Prostate gland (tissue), 2 donors: ENCODE results near the gene SCN1A. TPM values are rescaled to one million over a fixed set of nuclear protein-coding genes. Genes with fewer than 3 reads are reported as not detected.
"Not testable (repeated sequence)": the region's sequence is repeated elsewhere in the genome, so short reads cannot be mapped to it uniquely, and the experiment has no call there.

Experiments
- DNase-seq: peaks from one replicate; pipeline ENCODE4 v3.0.0-alpha.2; 2019; ENCODE audit warnings: low spot score
- H3K27ac ChIP-seq, 2 donors: fragments of 200-600 bp; sonication (generic); 2 replicates each; pipeline ENCODE4 v1.5.1; 2017 to 2019
- H3K27me3 ChIP-seq: fragments of 200-600 bp; sonication (generic); replicated peaks from 2 replicates; pipeline ENCODE4 v1.5.1; 2019; ENCODE audit not compliant: insufficient read depth
- H3K36me3 ChIP-seq, 2 donors: fragments of 200-600 bp; sonication (generic); 1 replicate in 1 of 2; 2 replicates in 1 of 2; pipeline versions ENCODE4 v1.5.1 to v1.8.1; 2017 to 2019
- H3K4me1 ChIP-seq: fragments of 200-600 bp; sonication (generic); replicated peaks from 2 replicates; pipeline ENCODE4 v1.5.1; 2019
- H3K4me3 ChIP-seq, 2 donors: fragments of 200-600 bp; sonication (generic); 2 replicates each; pipeline ENCODE4 v1.5.1; 2017 to 2019
- H3K9me3 ChIP-seq: fragments of 200-600 bp; sonication (generic); 2 replicates; pipeline ENCODE4 v1.5.1; 2017
- POLR2A ChIP-seq: fragments of 450-650 bp; IDR thresholded peaks from one replicate; pipeline ENCODE4 v1.6.1; 2016; ENCODE audit warnings: antibody characterized with exemption, mild to moderate bottlenecking
- POLR2AphosphoS5 ChIP-seq: sonication (generic); formaldehyde crosslinking; IDR thresholded peaks from one replicate; pipeline ENCODE4 v1.6.1; 2017; ENCODE audit warnings: antibody characterized with exemption
- WGBS: methylation state at CpG from one replicate; pipeline ENCODE4 v1.1.5; 2018; 5-methylcytosine and 5-hydroxymethylcytosine counted together
- intact Hi-C: fragments of 100-400 bp; cut with DNase I; formaldehyde crosslinking; loops from one replicate; pipeline ENCODE4 v1.14.2; 2022
- total RNA-seq, 2 donors: library from RNA; depleted of rRNA; stranded (reverse); fragments of >200 nt; gene quantifications; one replicate each; pipeline ENCODE4 v1.1.0, GENCODE V29; 2016
- TF ChIP-seq, protein P1 (sequence below), 4 experiments: fragments of 200-600 bp in 2 of 4; fragments of 450-650 bp in 2 of 4; sonication (generic) in 2 of 4; IDR thresholded peaks; 1 replicate in 3 of 4; 2 replicates in 1 of 4; pipeline ENCODE4 v1.5.1; 2016 to 2019; ENCODE audit warnings: antibody characterized with exemption in 4 of 4, mild to moderate bottlenecking in 2 of 4, moderate library complexity in 2 of 4

The SCN1A gene
- total RNA-seq, 2 donors from 2014 or later: 0.23 TPM; not detected in 1

DNA sequence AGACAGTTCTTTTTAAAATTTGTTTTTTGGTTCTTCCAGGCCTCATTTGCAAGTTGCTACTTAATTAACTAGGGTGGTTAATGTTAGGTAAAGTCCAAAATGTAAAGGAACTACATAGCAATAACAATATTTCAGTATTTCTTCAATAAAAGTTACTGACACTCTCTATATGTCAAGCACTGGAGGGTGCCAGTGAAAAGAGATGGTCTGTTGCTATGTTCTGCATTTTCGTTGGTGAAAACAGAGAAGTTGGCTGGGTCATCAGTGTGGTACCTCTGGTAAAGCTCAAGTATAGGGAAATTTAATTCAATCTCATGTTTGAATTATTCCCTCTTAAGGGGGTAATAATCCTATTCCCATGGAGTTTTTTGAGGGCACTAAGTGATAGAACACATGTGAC lies 16.3 kb upstream of the SCN1A start:
- Histone ChIP-seq H3K27me3 (no peaks in the 10 kb centered on the region), H3K9me3 (no peaks in the 10 kb centered on the region), H3K27ac (no peak overlapping the region), H3K4me1 (no peaks in the 10 kb centered on the region), H3K36me3 (no peaks in the 10 kb centered on the region), H3K4me3 (no peak overlapping the region)
- 80% methylated on average over 1 of the region's 1 CpG for WGBS
- intact Hi-C loops: no loop called here
- TF ChIP-seq POLR2AphosphoS5 (no peak), POLR2A (no peak)
- TF ChIP-seq, protein P1, sequence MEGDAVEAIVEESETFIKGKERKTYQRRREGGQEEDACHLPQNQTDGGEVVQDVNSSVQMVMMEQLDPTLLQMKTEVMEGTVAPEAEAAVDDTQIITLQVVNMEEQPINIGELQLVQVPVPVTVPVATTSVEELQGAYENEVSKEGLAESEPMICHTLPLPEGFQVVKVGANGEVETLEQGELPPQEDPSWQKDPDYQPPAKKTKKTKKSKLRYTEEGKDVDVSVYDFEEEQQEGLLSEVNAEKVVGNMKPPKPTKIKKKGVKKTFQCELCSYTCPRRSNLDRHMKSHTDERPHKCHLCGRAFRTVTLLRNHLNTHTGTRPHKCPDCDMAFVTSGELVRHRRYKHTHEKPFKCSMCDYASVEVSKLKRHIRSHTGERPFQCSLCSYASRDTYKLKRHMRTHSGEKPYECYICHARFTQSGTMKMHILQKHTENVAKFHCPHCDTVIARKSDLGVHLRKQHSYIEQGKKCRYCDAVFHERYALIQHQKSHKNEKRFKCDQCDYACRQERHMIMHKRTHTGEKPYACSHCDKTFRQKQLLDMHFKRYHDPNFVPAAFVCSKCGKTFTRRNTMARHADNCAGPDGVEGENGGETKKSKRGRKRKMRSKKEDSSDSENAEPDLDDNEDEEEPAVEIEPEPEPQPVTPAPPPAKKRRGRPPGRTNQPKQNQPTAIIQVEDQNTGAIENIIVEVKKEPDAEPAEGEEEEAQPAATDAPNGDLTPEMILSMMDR (IDR thresholded peaks at IDR 0.05): no peak
- no peak for DNase-seq

DNA sequence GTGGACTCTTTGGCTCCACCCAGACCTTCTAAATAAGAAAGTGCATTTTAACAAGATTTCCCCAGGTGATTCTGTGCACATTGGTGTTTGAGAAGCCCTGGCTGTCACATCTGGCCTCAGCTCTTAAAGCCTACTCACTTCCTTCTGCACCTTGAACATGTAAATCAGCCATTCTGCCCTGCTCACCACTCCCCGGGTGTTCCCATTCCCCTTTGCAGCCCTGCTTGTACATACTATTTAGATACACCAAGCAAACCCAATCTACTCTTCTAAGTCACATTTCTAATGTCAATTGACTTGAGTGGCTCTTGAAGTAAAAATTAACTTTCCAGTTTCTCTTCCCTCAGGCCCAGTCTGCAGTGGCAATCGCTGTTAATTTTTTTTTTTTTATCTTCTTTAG lies 13.1 kb upstream of the SCN1A start:
- no peak for TF ChIP-seq POLR2AphosphoS5
- TF ChIP-seq, protein P1 (IDR thresholded peaks at IDR 0.05): no peak
- no peak for TF ChIP-seq POLR2A
- H3K4me1 ChIP-seq: no peaks in the 10 kb centered on the region
- 73% methylated on average over 2 of the region's 2 CpGs for WGBS
- H3K4me3 ChIP-seq: no peak overlapping the region
- no peaks in the 10 kb centered on the region for H3K36me3 ChIP-seq
- no peaks in the 10 kb centered on the region for H3K27me3 ChIP-seq
- no peak for DNase-seq
- H3K9me3 ChIP-seq: no peaks in the 10 kb centered on the region
- no peak overlapping the region for H3K27ac ChIP-seq
- intact Hi-C loops: no loop called here

DNA sequence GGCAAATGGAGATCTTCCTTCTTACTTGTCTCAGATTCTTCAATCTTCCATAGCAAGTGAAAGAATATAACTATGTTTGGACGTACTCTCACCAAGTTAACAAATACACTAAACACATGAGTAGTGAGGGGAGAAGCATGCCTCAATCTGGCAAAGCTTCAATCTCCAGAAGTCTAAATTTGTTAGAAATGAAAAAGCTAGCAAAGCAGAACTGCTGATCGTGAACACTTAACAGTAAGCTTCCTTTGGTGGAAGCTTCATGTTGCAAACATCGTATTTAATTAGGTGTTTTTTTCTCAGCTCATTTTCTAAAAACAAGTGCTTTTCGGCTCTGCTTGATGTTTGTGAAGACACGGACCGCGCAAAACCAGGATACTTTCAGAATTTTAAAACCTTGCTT lies 12.7 kb upstream of the SCN1A start:
- Histone ChIP-seq H3K27ac (no peak overlapping the region), H3K27me3 (no peaks in the 10 kb centered on the region)

DNA sequence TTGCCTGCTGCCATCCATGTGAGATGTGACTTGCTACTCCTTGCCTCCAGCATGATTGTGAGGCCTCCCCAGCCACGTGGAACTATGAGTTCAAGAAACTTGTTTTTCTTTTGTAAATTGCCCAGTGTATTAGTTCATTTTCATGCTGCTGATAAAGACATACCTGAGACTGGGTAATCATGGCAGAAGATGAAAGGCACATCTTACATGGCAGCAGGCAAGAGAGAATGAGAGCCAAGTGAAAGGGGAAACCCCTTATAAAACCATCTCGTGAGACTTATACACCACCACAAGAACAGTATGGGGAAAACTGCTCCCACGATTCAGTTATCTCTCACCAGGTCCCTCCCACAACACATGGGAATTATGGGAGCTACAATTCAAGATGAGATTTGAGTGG lies 11.7 kb upstream of the SCN1A start:
- 71% methylated on average over 3 of the region's 3 CpGs for WGBS
- H3K9me3 ChIP-seq, H3K27ac ChIP-seq, intact Hi-C loops, DNase-seq, H3K4me3 ChIP-seq, H3K36me3 ChIP-seq, H3K4me1 ChIP-seq, H3K27me3 ChIP-seq: not testable (repeated sequence)

More for the DNA sequence above, 12.7 kb upstream of the SCN1A start:
- intact Hi-C loops: no loop called here
- H3K4me1 ChIP-seq: no peaks in the 10 kb centered on the region
- TF ChIP-seq, protein P1 (IDR thresholded peaks at IDR 0.05): no peak
- TF ChIP-seq POLR2A: no peak
- TF ChIP-seq POLR2AphosphoS5: no peak
- no peaks in the 10 kb centered on the region for H3K36me3 ChIP-seq
- no peak for DNase-seq
- no peak overlapping the region for H3K4me3 ChIP-seq
- 90% methylated on average over 7 of the region's 7 CpGs for WGBS
- H3K9me3 ChIP-seq: no peaks in the 10 kb centered on the region

DNA sequence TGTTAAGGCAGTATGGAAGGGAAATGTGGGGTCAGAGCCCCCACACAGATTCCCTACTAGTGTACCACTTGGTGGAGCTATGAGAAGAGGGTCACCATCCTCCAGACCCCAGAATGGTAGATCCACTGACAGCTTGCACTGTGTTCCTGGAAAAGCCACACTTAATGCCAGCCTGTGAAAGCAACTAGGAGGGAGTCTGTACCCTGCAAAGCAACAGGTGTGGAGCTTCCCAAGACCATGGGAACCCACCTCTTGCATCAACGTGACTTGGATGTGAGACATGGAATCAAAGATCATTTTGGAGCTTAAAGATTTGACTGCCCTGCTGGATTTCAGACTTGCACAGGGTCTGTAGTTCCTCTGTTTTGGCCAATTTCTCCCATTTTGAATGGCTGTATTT lies 10.8 kb upstream of the SCN1A start:
- intact Hi-C loops: no loop called here
- no peak overlapping the region for H3K4me3 ChIP-seq
- WGBS: 94% methylated on average over 1 of the region's 1 CpG
- H3K27ac ChIP-seq: no peak overlapping the region
- no peaks in the 10 kb centered on the region for H3K4me1 ChIP-seq
- TF ChIP-seq, protein P1 (IDR thresholded peaks at IDR 0.05): no peak
- TF ChIP-seq POLR2A (no peak), POLR2AphosphoS5 (no peak)
- DNase-seq: no peak
- H3K9me3 ChIP-seq: no peaks in the 10 kb centered on the region
- H3K36me3 ChIP-seq: no peaks in the 10 kb centered on the region
- H3K27me3 ChIP-seq: no peaks in the 10 kb centered on the region
